GM12878 (cell line): Measurements from ENCODE around the gene KCNH5. TPM values are rescaled to one million over a fixed set of nuclear protein-coding genes. Genes with fewer than 3 reads are reported as not detected.

Experiments
- ATAC-seq: fragments of 200-7000 bp; cut with Tn5 transposase; 3 replicates; pipeline ENCODE4 v1.9.1; 2020; ENCODE audit warnings: mild to moderate bottlenecking, moderate library complexity
- BruUV-seq: library from RNA; stranded (reverse); fragments of 400-500 nt; replicated peaks from 2 replicates; lab custom pipeline; 2021; lab: Mats Ljungman, UMichigan
- CTCF ChIA-PET: fragments of 300-600 bp; sonication (Branson Sonifier 250); formaldehyde crosslinking; extraction: SDS; loops from one replicate; lab custom pipeline; 2021; ENCODE audit warnings: inconsistent platforms; lab: Yijun Ruan, JAX
- POLR2A ChIA-PET: fragments of 350-600 bp; formaldehyde crosslinking; extraction: SDS; loops from one replicate; lab custom pipeline; 2021; ENCODE audit warnings: inconsistent platforms; lab: Charles Lee
- RAD21 ChIA-PET: fragments of 300-600 bp; sonication (Branson Sonifier 250); formaldehyde crosslinking; loops from one replicate; lab custom pipeline; 2023; ENCODE audit warnings: antibody characterized with exemption; ENCODE audit not compliant: unreplicated experiment; lab: Charles Lee
- SMC1A ChIA-PET: fragments of 300-600 bp; sonication (Branson Sonifier 250); formaldehyde crosslinking; loops from one replicate; lab custom pipeline; 2023; ENCODE audit not compliant: unreplicated experiment, uncharacterized antibody; lab: Charles Lee
- DNase-seq: peaks from one replicate; pipeline ENCODE4 v3.0.0-alpha.2; 2011; ENCODE audit warnings: low read depth, low spot score
- FAIRE-seq: peaks from 3 replicates; lab custom pipeline; 2011; peaks lifted over from hg19 to GRCh38; lab: Jason Lieb, UNC
- H2AFZ ChIP-seq: 2 replicates; pipeline ENCODE4 v1.6.0; 2011; ENCODE audit warnings: low read depth, low read length, control low read depth; ENCODE audit not compliant: control insufficient read depth
- H3K27ac ChIP-seq: 2 replicates; pipeline ENCODE4 v1.5.1; 2011; ENCODE audit warnings: control low read depth; ENCODE audit not compliant: control insufficient read depth, insufficient read depth
- H3K27me3 ChIP-seq, 2 experiments: replicated peaks in 1 of 2; 2 replicates each; pipeline versions ENCODE4 v1.6.0 to v1.6.1; 2011; ENCODE audit warnings: low read length in 1 of 2; ENCODE audit not compliant: control insufficient read depth in 2 of 2, insufficient read depth in 2 of 2
- H3K36me3 ChIP-seq, 2 experiments: 2 replicates each; pipeline ENCODE4 v1.5.1; 2011; ENCODE audit warnings: low read length in 1 of 2; ENCODE audit not compliant: control insufficient read depth in 2 of 2, insufficient read depth in 2 of 2
- H3K4me1 ChIP-seq: 2 replicates; pipeline ENCODE4 v1.6.1; 2011; ENCODE audit warnings: mild to moderate bottlenecking, low read length, moderate library complexity, mixed read lengths; ENCODE audit not compliant: control insufficient read depth, insufficient read depth
- H3K4me2 ChIP-seq: 2 replicates; pipeline ENCODE4 v1.6.0; 2011; ENCODE audit warnings: control low read depth; ENCODE audit not compliant: control insufficient read depth, insufficient read depth
- H3K4me3 ChIP-seq: fragments of 200-600 bp; sonication (generic); 2 replicates; pipeline ENCODE4 v1.5.1; 2016
- H3K79me2 ChIP-seq: 2 replicates; pipeline ENCODE4 v1.6.0; 2011; ENCODE audit warnings: low read length; ENCODE audit not compliant: control insufficient read depth, insufficient read depth
- H3K9ac ChIP-seq: 2 replicates; pipeline ENCODE4 v1.8.0; 2011; ENCODE audit warnings: low read length, control low read depth, mixed read lengths; ENCODE audit not compliant: control insufficient read depth, insufficient read depth
- H3K9me3 ChIP-seq: replicated peaks from 3 replicates; pipeline ENCODE4 v1.5.1; 2011; ENCODE audit warnings: mild to moderate bottlenecking, low read length; ENCODE audit not compliant: control insufficient read depth, insufficient read depth
- H4K20me1 ChIP-seq: 2 replicates; pipeline ENCODE4 v1.6.0; 2011; ENCODE audit not compliant: control insufficient read depth, insufficient read depth
- EZH2 ChIP-seq: IDR thresholded peaks from 2 replicates; pipeline ENCODE4 v1.6.1; 2012; ENCODE audit warnings: low read depth, mild to moderate bottlenecking, control low read depth, inconsistent platforms, low read length, borderline replicate concordance; ENCODE audit not compliant: control insufficient read depth
- IKZF2 ChIP-seq, 2 experiments: fragments of 450-650 bp; IDR thresholded peaks; 2 replicates each; pipeline ENCODE4 v1.6.1; 2017; ENCODE audit warnings: mild to moderate bottlenecking in 2 of 2, moderate library complexity in 2 of 2
- NFXL1 ChIP-seq: fragments of 450-650 bp; IDR thresholded peaks from 2 replicates; pipeline ENCODE4 v1.6.1; 2017; ENCODE audit warnings: antibody characterized with exemption, mild to moderate bottlenecking, borderline replicate concordance
- NRF1 ChIP-seq: conservative IDR thresholded peaks from 2 replicates; pipeline ENCODE4 v1.6.1; 2011; ENCODE audit warnings: mild to moderate bottlenecking, low read depth, low read length, improper control_type of control experiment
- RAD51 ChIP-seq: fragments of 450-650 bp; IDR thresholded peaks from 2 replicates; pipeline ENCODE4 v1.6.1; 2016; ENCODE audit warnings: moderate library complexity, mild to moderate bottlenecking, inconsistent platforms
- SMC3 ChIP-seq: IDR thresholded peaks from 2 replicates; pipeline ENCODE4 v1.6.1; 2011; ENCODE audit warnings: low read length, improper control_type of control experiment, borderline replicate concordance
- TAF1 ChIP-seq: IDR thresholded peaks from 2 replicates; pipeline ENCODE4 v1.6.1; 2011; ENCODE audit warnings: mild to moderate bottlenecking, low read depth, low read length, borderline replicate concordance
- ZNF687 ChIP-seq: fragments of 450-650 bp; IDR thresholded peaks from 2 replicates; pipeline ENCODE4 v1.6.1; 2017; ENCODE audit warnings: mild to moderate bottlenecking, moderate library complexity
- WGBS: methylation state at CpG from one replicate; pipeline ENCODE4 v1.1.6; 2016; ENCODE audit warnings: low lambda C conversion rate; ENCODE audit not compliant: insufficient replicate concordance, insufficient coverage; ENCODE audit errors: missing lambda C conversion rate; 5-methylcytosine and 5-hydroxymethylcytosine counted together
- in situ Hi-C: fragments of 300-500 bp; cut with MboI; formaldehyde crosslinking; loops from 9 replicates; pipeline ENCODE4 v1.14.3; 2018; ENCODE audit warnings: mixed read lengths
- intact Hi-C: fragments of 100-400 bp; cut with micrococcal nuclease; formaldehyde crosslinking; loops from one replicate; pipeline ENCODE4 v1.14.2; 2022; ENCODE audit not compliant: unreplicated experiment
- polyA plus RNA-seq, 11 experiments: library from polyadenylated mRNA; depleted of rRNA in 4 of 11; unstranded in 6 of 11; stranded (reverse) in 5 of 11; fragments of >200 nt; fragmentation: Nextera tagmentation in 4 of 11; fragmentation: Illumina TruSeq in 1 of 11; extraction: Ambion mirVana in 4 of 11; extraction: Trizol in 1 of 11; gene quantifications; 1 replicate in 1 of 11; 2 replicates in 10 of 11; pipeline versions ENCODE4 v1.2.1 to v1.2.3, GENCODE V29; 2011 to 2016; ENCODE audit warnings: inconsistent platforms in 2 of 11, missing spikeins in 2 of 11, low read depth in 1 of 11
- total RNA-seq, 4 experiments: library from RNA; depleted of rRNA in 3 of 4; stranded (reverse); fragments of >200 nt in 3 of 4; fragmentation: Illumina TruSeq in 1 of 4; extraction: Trizol in 1 of 4; gene quantifications; 2 replicates each; pipeline versions ENCODE4 v1.2.1 to v1.2.3, GENCODE V29; 2013 to 2021

KCNH5 gene
- total and polyA plus RNA-seq, 10 of the 15 experiments (the other 5 are each of a cell fraction or from before 2014, with no cell fraction given): under 0.01 to 0.04 (median 0.04) TPM; not detected in 7

- no peak for ATAC-seq
- H3K27me3 ChIP-seq: no peaks in the 10 kb centered on the region
- TF ChIP-seq TAF1: no peak
- TF ChIP-seq SMC3: no peak
- TF ChIP-seq IKZF2 (IDR thresholded peaks at IDR 0.05): no peak
- TF ChIP-seq NRF1: no peak
- no peak for TF ChIP-seq NFXL1
- TF ChIP-seq, all 136 proteins: peak for 0
- Histone ChIP-seq H3K4me3 (no peak overlapping the region), H3K4me2 (no peak overlapping the region), H3K4me1 (no peaks in the 10 kb centered on the region), H3K36me3 (no peaks in the 10 kb centered on the region), H4K20me1 (no peaks in the 10 kb centered on the region), H2AFZ (no peak overlapping the region), H3K27ac (no peak overlapping the region), H3K79me2 (no peaks in the 10 kb centered on the region), H3K9ac (no peak overlapping the region), H3K9me3 (no peaks in the 10 kb centered on the region)
- ChIA-PET SMC1A (no interaction called here), CTCF (no interaction called here), RAD21 (no interaction called here), POLR2A (no interaction called here)
- no TSS peak for BruUV-seq
- FAIRE-seq: no peak
- no peak for DNase-seq
- intact Hi-C loops (no loop called here), in situ Hi-C loops (no loop called here)
Measured at GRCh38 chr14:62710811-62711210, 334.4 kb downstream of the KCNH5 start.

- Histone ChIP-seq H3K4me1 (no peaks in the 10 kb centered on the region), H3K27ac (no peak overlapping the region), H3K9me3 (no peaks in the 10 kb centered on the region), H2AFZ (no peak overlapping the region), H3K27me3 (no peaks in the 10 kb centered on the region), H3K4me3 (no peak overlapping the region), H3K9ac (no peak overlapping the region), H3K36me3 (no peaks in the 10 kb centered on the region), H4K20me1 (no peaks in the 10 kb centered on the region), H3K79me2 (no peaks in the 10 kb centered on the region), H3K4me2 (no peak overlapping the region)
- BruUV-seq: no TSS peak
- intact Hi-C loops: no loop called here
- DNase-seq (no peak), ATAC-seq (no peak), FAIRE-seq (no peak)
- 7% methylated on average over 3 of the region's 3 CpGs for WGBS
- ChIA-PET SMC1A (no interaction called here), RAD21 (no interaction called here), POLR2A (no interaction called here), CTCF (no interaction called here)
- no peak for TF ChIP-seq RAD51
- no peak for TF ChIP-seq EZH2
- no peak for TF ChIP-seq ZNF687
- in situ Hi-C loops: no loop called here
Measured at GRCh38 chr14:62709773-62710172, 335.5 kb downstream of the KCNH5 start.
